GM19455 (cell line): ENCODE measurements around the gene TRPM7.
"Not testable (repeated sequence)": the region's sequence is repeated elsewhere in the genome, so short reads cannot be mapped to it uniquely, and the experiment has no call there.

ENCODE experiments used
- ATAC-seq: cut with Tn5 transposase; IDR thresholded peaks from one replicate; pipeline ENCODE4 v1.9.1; 2021; ENCODE audit not compliant: unreplicated experiment

Gene TRPM7, protein sequence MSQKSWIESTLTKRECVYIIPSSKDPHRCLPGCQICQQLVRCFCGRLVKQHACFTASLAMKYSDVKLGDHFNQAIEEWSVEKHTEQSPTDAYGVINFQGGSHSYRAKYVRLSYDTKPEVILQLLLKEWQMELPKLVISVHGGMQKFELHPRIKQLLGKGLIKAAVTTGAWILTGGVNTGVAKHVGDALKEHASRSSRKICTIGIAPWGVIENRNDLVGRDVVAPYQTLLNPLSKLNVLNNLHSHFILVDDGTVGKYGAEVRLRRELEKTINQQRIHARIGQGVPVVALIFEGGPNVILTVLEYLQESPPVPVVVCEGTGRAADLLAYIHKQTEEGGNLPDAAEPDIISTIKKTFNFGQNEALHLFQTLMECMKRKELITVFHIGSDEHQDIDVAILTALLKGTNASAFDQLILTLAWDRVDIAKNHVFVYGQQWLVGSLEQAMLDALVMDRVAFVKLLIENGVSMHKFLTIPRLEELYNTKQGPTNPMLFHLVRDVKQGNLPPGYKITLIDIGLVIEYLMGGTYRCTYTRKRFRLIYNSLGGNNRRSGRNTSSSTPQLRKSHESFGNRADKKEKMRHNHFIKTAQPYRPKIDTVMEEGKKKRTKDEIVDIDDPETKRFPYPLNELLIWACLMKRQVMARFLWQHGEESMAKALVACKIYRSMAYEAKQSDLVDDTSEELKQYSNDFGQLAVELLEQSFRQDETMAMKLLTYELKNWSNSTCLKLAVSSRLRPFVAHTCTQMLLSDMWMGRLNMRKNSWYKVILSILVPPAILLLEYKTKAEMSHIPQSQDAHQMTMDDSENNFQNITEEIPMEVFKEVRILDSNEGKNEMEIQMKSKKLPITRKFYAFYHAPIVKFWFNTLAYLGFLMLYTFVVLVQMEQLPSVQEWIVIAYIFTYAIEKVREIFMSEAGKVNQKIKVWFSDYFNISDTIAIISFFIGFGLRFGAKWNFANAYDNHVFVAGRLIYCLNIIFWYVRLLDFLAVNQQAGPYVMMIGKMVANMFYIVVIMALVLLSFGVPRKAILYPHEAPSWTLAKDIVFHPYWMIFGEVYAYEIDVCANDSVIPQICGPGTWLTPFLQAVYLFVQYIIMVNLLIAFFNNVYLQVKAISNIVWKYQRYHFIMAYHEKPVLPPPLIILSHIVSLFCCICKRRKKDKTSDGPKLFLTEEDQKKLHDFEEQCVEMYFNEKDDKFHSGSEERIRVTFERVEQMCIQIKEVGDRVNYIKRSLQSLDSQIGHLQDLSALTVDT (N-terminal part only)

DNA sequence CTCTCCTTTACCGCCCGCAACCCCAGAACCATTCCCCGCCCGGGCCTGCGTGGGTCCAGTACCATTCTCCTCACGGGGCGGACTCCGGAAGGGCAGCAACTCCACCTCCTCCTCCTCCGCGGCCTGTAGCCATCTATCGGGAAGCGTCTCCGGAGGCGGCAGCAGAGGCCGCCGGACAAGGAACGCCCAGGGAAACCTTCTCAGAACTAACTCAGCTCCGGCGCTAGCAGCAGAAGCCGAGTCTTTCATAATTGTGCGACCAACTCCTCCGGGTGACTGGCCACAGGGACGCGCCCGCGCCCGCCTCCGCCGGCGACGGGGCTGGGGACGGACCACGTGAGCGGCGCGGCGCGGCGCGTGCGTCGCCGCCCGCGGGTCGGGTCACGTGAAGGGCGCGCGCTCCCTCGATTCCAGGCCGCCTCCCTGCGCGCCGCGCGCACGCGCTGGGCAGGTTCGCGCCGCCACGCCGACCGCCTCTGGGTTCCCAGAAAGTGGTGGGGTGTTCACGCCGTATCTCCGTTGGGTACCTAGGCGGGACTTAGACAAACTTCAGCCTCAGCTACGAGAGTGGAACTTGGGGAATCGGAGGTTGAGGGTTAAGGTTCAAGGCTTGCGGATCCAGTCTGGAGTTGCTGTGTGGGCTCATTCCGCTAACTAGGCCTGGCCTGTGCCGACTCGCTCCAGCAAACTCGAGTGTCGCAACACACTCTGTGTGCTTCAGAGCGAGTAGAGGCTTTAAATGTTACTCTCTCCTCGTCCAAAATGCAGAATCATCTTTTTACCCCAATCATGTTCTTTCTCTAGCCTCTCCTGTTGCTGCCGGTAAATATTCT is at the start of gene TRPM7:
TSS of gene TRPM7 (minus strand) at position 329 of the 833 bp plus-strand sequence. CDS start at position 65, 264 bp downstream.
- peak; percentile 80 for ATAC-seq

DNA sequence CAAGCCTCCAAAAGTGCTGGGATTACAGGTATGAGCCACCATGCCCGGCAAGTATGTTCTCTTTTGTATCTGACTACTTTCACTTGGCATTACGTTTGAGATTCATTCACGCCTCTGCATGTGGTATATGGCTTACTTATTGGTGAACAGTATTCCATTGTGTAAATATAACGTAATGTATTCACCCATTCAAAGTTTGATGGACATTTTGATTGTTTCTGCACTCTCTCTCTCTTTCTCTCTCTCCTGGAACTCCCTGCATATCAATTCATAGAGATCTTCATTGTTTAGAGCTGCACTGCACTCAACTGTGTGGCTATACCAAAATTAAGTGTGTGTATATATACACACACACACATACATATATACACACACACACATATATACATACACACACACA is 48.6 kb upstream of the TRPM7 start:
- no peak for ATAC-seq

DNA sequence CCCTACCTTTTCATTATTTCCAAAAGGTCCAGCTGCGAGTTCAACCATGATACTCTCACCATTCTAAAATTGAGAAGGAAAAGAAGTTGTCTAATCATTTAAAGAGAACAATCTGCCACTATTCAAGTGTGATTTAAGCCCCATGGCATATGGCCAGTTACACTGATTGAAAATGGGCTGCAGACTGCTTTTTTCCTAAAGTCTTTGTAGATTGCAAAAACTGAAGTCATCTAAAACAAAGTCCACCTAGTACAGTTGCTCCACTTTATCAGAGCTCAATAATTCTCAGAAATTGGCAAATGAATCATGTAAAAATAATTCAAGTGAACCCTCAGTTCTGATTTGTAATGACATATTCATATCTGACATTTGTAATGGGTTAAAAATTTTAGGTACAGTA is 39.7 kb upstream of the TRPM7 start:
- no peak for ATAC-seq

DNA sequence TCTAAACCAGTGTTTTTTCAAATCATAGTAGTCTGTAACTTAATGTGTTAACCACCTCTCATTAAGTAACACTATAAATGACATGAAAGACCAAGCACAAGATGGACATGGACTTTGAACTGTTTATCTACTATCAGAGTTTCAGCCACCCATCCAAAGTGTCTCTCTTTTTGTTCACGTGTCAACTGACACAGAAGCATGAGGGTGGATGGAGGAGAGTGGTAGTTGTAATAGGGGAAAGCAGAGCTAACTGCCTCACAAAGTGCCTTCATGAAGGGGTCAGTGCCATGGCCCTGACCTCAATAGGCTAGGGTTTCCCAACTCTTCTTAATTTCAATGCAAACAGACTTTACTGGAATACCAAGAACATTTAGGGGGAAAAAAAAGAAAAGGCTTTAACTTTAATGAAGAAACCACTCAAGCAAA is 32.1 kb upstream of the TRPM7 start:
- no peak for ATAC-seq

DNA sequence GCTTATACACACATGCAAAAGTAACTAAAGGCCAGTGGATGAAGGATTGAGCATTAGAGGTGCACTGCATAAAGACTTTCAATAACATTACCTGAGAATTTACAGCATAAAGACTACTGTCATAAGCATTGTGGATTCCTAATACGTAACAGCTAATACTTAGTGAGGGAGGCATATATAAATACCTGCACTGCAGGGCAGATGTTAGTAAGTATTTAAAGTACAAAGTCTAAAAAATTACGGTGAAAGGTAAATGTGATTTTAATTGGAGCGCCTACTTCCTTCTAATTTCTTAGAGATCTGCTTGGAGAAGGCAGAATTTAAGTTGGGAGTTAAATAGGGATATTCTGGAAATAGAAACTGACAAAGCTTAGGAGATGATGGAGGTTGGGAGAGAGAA is 25.4 kb upstream of the TRPM7 start:
- ATAC-seq: no peak

DNA sequence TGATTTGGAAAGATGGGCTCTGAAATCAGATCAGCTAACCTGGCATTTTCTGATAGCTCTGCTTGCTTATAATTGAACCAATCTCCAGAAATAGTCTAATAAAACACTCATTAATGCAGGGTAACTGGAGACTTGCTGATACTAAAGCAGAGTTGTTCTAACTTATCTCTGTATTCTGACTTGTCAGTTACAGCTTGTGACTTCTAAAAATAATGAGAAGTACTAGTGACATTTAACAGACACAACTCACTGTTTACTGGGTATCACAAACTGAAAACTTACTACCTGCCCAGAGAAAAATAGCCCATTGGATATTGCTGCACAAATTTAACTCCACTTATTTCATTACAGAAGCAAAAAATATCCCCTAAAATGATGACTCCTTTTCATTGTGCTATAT is 24.0 kb upstream of the TRPM7 start:
- no peak for ATAC-seq

DNA sequence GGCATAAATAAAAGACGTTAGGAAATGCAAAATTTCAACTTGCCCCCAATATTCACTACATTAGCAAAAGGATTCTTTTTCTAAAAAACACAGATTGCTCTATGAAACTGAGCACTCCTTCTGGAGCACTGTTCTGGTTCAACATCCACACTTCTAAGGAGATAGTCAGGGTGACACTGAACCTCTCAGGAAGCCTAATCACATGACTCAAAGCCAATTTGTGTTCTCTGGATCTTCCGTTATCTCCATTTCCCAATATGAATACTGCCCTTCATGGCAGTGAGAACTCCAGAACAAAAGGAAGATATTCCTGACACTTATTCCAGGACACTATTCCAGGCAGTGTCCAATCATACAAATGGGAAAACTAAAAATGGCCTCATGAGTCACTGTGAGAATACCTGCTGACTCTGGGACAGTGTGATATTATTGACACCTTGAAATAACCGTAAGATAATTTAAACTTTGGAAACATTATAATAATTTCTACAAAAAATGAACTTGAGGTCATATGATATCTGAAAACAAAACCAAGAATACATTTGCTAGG is 21.4 kb upstream of the TRPM7 start:
- ATAC-seq: no peak

DNA sequence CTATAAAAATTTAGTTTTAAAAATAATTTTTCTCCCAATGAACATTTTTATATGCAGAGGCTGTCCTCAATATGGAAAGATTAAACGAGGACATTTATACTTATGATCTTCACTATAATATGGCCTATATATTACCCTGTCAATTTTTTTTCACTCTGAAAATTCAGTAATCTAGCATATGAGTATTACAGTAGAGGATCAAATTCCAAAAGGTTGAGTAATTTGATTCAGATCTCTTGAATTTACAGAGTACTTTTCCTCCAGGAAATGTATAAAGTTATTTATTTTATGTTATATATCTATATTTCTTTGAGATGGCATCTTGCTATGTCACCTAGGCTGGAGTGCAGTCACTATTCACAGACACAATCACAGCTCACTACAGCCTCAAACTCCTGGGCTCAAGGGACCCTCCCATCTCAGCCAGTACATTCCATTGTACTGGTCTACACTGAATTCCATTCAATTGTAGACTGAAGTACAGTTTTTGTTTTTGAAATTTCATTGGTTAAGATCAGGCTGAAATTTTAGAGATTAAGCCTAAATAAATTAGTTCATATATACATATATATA is 16.3 kb upstream of the TRPM7 start:
- no peak for ATAC-seq

DNA sequence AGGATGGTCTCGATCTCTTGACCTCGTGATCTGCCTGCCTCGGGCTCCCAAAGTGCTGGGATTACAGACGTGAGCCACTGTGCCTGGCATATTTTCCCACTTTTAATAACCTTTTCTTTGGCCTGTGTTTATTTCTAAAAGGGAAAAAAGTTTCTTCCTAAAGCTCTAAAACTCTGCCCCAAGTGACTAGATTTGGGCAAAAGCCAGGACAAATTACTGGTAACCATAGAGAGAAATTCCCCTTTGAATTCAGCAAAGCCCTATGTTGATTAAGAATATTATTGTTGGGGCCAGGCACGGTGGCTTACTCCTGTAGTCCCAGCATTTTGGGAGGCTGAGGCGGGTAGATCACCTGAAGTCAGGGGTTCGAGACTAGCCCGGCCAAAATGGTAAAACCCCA is 11.5 kb upstream of the TRPM7 start:
- ATAC-seq: no peak

DNA sequence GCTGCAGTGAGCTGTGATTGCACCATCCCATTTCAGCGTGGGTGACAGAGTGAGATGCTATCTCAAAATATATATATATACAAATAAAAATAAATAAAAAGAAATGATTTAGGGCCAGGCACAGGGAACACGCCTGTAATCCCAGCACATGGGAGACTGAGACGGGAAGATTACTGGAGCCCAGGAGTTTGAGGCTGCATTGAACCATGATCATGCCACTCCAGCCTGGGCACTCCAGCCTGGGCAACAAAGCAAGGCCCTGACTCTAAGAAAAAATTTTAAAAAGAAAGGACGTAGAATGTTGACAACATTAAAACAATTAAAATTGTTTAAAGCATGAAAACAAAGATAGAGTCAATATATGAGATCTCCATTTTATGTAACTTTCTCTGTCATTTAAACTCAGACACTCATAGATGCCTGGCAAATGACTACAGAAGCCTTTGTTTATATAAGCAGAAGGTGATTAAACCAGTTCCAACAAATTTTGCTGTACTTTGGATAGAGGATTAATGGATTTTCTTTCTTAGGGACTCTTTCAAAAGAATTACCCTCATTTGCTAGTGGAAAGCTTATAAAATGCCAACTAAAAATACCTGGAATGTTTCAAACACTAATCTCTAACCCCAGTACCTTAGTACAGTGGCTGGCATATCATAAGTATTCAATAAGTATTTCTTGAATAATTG is 10.7 kb upstream of the TRPM7 start:
- ATAC-seq: no peak

DNA sequence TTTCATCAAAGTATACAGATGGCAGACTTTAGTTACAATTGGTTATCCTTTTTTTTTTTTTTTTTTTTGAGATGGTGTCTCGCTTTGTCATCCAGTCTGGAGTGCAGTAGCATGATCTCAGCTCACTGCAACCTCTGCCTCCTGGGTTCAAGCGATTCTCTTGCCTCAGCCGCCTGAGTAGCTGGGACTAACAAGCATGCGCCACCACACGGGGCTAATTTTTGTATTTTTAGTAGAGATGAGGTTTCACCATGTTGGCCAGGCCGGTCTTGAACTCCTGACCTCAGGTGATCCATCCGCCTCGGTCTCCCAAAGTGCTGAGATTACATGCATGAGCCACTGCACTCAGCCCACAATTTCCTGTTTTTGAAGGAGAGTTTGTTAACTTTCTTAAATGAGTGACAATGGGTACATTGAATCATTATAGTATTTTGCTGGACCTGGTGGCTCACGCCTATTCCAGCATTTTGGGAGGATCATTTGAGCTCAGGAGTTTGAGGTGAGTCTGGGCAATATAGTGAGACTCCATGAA is 8.1 kb upstream of the TRPM7 start:
- ATAC-seq: not testable (repeated sequence)

DNA sequence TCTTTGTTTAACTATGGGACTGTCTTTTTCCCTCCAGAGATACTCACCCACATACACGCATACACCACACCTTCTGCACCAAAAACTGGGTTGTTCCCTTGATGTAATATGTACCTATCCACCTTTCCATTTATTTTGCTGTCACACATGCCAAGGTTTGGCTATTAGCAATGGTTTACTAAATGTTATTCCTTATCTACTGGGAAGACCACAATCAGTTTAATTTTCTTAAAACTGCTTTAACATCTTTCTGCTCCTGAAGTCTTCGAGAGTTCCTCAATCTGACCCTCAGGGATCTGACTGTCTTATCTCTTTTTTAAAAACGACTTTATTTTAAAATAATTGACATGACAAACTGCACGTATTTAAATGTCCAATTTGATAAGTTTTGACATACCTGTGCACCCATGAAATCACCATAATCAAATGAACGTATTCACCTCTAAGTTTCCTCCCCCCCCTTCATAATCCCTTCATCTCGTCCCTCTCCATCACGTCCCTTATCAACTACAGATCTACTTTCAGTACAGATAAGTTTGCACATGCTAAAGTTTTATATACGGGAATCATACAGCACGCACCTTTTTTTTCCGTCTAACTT is 805 bp upstream of the TRPM7 start:
- ATAC-seq: peak; percentile 1

DNA sequence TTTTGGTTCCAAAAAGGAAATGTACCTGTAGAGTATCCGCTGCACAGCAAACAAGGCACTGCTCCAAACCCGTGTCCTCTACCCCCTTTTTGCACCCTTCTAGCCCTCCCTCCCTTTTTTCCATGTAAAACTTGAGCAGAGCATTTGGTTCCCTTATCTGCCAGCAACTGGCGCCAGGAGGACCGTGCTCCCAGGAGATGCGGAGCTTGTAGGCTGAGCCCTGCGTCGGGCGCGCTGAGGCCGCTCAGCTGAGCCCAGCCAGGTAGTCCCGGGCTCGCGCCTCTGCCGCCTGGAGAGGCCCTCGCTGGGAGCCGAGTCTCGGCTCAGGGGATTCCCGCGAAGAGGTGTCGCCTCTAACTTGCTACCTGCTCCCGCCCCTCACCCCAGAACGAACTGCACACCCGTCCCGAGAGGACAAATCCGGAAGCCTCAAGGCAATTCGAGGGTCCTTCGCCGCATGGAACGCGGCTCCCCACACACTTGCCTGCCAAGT is 575 bp downstream of the TRPM7 start:
- ATAC-seq: peak; percentile 49

DNA sequence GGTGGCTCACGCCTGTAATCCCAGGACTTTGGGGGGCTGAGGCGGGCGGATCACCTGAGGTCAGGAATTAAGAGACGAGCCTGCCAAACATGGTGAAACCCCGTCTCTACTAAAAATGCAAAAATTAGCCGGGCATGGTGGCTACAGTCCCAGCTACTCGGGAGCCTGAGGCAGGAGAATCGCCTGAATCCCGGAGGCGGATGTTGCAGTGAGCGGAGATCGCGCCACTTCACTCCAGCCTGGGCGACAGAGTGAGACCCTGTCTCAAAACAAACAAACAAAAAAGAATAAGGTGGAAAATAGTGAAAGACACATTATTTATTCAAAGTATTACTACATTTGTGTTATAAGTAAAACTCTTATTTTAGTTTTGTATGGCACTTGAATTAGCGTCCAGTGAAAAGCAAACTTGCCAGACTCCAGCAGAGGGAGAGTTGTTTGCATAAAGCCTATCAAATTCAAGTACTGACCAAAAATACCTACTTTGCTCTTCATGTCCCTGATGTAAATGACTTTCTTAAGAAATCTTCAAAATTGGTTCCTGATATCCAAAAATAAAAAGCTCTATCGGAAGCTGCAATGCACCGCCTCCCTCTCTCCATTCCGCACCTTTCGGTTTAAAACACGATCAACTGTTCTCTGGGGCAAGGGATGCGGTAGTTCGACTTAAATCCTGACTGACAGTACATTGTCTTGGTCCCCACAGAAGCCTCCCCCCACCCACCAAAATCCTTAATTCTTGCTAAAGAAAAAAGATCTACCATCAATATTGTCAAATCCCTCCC is 1.2 kb downstream of the TRPM7 start:
- no peak for ATAC-seq

DNA sequence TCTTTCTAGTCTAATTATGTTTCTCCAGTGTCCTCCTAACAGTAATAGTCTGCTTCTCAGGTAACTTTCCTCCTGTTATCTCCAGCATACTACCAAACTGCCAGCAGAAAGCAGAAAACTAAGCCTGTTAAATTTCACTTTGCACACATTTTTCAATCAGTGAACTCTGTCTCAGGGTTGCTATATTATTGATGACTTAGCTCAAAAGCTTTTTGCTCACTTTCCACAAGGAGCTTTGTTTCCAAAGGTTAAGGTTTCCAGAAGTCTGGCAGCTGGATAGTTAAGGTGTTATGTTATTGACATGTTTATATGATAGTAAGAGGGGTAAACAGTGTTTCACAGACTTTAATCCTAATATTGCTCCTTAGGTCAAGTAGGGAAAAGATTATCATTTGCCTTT is 5.1 kb downstream of the TRPM7 start:
- no peak for ATAC-seq

DNA sequence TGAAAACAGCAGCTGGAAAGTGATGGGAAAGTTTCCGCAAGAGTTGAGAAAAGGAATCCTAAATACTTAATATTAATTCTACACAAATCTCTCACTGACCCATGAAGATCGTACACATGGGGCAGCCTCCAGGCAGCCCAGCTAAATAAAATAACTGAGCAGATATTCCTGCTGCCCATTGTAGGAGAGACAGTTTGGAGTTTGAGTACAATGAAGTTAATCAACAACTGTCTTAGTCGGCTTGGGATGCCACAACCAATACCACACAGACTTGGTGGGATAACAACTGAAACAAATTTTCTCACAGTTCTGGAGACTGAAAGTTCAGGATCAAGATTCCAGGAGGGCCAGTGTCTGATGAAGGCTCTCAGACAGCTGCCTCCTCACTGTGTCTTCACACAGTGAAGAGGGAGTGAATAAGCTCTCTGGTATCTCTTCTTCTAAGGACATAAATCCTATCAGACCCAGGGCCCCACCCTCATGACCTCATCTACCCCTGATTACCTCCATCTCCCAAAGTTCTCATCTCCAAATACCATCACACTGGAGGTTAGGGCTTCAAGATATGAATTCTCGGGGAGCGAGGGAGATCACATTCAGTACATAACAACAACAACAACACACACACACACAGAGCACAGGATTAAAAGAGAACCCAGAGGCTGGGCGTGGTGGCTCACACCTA is 9.7 kb downstream of the TRPM7 start:
- ATAC-seq: no peak

DNA sequence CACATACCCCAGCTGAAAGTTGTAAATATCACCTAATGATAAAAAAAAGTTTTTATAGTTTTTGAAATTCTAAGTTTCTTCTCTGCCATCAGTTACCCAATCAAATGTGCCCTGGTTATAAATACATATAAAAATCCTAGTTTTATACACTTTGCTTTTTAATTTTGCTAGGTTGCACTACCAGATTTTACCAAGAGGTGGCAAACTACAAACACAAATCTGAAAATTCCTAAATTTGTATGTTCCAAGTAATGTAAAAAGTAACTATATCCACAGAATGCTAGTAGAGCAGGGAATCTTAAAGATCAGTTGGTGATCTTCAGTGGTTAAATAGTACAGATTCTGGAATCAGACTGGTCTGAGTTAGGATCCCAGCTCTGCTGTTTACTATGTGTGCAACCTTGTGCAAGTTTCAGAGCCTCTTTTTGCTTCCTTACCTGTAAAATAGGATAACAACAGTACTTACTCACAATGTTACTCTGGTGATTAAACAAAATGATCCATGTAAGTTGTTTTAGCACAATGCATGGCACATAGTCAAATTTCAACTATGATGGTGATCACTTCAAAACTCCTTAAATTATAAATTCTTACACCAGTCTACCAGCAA is 11.0 kb downstream of the TRPM7 start:
- no peak for ATAC-seq
